ENCODE measurements around the gene CEP83.

The CEP83 gene

DNA sequence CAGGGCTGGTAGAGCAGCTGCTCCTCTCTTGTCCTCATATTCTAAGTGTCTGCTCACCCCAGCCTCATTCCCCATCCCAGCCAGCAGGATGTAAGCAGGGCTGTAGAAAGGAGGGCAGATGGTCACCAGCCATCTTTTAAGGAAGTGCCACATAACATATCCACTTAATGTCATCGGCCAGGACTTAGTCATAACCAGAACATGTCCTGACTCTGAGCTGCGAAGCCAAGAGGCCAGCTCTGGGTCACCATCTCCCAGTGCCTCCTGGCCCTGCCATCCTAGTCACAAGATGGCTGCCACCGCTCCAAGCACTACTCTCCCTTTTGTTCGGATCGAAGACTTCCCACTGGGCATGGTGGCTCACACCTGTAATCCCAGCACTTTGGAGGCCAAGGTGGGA, 187.4 kb downstream of the CEP83 start:
- no peak for DNase-seq (ENCODE audit: low read depth in 2 of 2, low spot score in 1 of 2)

DNA sequence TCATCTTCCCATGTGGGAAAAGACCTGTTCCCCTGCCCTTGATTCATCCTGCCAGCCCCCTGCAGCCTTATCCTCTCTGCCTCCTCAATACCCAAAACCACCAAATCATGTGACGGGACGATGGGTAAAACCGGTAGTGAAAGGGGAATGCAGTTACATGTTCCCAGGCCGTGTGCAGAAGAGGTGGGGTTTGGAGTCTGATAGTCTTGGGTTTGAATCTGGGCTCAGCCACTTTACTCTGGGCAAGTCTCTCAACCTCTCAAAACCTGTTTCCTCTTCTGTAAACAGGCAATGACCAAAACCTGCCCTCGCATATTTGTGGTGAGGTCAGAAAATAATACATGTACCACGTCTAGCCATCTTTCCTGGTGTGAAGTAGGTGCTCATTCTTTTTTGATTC, 188.3 kb downstream of the CEP83 start:
- DNase-seq (ENCODE audit: low read depth in 2 of 2, low spot score in 1 of 2) = no peak

DNA sequence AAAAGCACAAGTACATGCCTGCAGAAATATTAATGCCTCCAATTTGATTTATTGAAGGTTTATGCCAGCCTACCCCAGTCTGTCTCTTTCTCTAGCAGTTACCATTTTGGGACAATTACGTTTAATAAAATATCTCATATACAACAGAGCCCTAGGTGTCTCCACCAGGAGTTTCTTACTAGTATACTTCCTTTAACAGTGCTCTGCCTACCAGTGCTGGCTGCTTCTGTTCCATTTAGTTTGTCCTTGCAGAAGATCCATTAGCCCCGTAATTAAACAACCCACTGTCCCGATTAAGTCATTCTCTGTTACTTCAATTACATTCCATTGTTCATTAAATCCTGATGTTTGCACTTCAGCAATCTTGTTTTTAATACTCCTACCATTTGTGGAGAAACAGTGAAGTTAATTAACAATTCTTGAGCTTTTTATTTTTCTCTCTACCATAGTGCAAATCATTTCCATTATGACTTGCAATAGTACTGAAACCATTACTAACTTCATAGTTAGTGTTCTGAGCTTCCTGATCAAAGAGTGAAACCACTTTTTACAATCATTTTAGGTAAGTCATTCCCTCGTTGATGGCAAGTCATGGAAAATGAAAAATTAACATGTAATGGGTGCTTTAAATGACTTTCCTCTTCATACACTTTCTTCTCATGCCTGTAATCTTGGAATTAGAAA, 190.2 kb downstream of the CEP83 start:
- DNase-seq (ENCODE audit: low read depth in 2 of 2, low spot score in 1 of 2) = no peak

DNA sequence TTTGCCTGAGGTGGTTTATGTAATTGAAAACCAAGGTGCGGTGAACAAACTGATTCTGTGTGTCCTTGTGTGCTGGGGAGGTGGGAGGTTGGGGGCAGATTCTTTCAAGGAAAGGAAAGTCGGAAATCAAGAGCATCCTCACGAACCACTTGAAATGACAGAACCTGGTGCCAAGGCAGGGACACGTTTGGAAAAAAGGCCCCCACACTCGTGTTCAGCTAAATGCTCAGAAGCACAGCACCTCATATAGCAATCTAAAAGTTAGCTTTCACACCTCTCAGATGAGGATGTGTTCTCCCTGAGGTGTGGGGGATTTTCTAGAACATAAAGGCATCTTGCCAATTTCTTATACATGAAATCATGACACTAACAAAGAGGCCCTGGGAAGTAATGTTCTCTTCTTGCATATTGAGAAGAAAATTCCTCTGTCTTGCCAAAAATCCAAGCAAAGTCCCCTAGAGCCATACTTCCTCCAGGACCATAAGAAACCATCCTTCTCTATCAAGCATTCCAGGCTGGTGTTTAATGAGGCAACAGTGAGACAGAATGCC, 191.7 kb downstream of the CEP83 start:
- no peak for DNase-seq (ENCODE audit: low read depth in 2 of 2, low spot score in 1 of 2)

DNA sequence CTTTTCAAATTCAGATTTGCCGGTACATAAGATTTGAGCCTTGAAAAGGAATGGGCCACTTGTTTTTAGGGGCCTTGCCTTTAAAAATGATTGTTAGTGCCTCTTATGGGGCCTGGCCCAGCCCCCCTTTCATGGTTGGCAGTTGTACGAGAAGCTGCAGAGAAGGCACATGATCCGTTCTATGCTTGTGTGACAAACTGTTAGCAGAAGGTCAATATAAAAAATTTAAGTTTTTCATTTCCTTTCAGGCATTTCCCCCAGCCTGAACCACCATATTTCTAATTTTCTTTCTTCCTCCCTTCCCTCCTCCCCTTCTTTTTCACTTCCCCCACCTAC, 192.2 kb downstream of the CEP83 start:
- DNase-seq (ENCODE audit: low read depth in 2 of 2, low spot score in 1 of 2) = no peak

DNA sequence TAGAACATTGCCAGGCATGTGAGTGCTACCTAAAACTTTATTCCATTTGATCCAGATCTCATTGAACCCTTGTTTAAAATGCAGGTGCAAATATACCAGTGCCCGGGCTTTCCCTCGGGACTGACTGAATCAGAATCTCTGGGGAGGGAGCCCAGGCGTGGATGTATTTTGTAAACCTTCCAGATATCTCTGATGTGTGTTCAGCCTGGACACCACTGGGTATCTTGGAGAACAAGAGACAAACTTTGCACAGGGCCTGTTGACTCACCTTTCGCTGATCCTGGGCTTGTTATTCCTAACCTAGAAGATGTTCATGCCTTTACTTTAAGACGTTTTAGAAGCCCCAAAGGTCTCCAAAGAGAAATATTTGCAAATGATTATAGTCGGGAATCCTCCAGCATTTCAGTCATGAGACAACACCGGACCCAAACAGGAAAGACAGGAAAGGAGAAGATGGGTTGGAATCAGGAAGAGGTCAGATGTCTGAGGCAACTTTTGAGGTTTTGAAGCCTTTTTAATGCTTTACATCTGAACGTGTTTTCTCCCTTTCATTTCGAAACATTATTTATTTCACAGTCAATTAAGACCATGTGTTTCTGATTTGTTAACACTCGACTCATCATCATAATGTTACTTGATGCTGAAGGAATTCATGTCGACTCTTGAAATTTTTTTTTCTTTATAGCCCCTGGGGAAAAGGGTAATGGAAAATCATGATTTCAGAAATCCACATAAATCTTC, 192.7 kb downstream of the CEP83 start:
- no peak for DNase-seq (ENCODE audit: low read depth in 2 of 2, low spot score in 1 of 2)

DNA sequence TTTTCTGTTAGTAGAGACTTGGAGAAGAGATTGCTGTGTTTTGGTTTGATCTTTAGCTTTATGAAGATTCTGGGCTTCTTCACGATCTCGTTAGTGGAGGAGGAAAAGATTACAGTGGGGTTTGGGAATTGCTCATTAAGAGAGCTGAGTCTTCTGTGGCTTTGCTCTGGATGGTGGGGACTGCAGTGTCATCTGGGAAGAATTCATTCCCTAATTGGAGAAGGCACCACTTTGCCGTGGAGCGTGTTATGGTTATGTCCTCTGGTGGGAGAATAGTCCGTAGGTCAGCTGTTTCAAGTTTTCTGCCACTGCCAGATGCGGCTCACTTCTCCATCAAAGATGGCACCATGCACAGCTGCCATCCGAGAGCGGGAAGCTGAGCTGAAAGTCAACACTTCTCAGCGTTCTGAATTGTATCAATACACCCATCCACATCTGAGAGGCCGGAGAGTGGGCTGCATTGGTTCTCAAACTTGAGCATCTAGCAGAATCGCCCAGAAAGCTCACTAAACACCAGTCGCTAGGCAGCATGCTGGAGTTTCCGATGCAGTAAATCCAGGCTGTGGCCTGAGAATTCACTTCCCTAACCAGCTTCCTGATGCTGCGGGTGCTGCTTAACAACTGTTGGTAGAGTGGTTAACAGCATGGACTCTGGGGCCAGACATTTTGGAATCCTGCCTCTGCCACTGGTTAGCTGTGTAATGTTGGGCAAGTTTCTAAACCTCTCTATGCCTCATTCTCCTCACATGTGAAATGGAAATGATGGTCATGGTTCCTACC, 193.5 kb downstream of the CEP83 start:
- DNase-seq (ENCODE audit: low read depth in 2 of 2, low spot score in 1 of 2) = no peak

DNA sequence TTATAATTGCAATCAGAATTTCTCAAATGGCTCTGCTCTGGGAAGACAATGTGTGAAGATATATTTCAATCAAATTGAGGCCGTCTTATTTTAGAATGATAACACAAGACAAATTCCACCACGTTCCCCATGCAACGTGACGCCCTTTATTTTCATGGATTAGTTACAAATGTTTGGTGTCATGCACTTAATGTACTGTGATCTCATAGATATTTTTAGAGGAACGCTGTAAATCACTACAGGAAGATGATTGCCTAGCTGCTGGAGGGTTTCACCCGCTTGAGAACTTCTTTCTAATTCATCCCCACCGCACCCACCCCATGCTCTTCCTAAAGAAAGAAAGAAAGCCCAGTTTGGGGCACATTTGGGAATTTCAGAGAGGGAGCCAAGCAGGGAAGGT, 194.1 kb downstream of the CEP83 start:
- DNase-seq (ENCODE audit: low read depth in 2 of 2, low spot score in 1 of 2) = no peak

DNA sequence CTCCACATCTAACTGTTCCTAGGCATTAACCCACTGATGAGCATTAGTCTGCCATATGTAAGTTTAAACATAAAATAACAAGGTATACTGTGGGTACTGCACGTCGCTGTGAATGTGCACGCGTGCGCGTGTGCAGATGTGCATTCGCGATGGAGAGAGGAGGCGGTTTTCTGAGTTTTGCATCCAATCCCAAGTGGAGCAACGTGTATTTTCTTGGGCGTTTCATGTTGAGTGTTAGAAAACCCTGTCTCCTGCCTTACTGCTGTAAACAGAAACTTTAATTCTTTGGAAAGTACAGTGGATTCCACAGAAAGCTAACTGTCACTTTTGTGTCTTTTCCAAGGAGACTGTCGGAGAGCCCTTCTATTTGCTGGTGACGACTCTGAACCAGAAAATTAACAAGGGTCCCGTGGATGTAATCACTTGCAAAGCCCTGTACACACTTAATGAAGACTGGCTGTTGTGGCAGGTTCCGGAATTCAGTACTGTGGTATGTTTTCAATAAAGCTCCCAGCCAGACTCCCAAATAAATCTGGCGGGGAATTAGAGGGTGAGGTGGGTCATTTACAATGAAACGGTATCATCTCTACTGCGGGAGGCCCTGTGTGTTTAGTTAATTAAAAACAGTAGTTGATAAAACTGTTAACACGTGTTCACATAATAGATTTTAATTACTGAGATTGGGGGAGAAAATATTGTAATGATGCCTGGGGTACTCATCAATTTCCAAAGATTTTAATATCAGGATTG, 194.8 kb downstream of the CEP83 start:
- no peak for DNase-seq (ENCODE audit: low read depth in 2 of 2, low spot score in 1 of 2)

DNA sequence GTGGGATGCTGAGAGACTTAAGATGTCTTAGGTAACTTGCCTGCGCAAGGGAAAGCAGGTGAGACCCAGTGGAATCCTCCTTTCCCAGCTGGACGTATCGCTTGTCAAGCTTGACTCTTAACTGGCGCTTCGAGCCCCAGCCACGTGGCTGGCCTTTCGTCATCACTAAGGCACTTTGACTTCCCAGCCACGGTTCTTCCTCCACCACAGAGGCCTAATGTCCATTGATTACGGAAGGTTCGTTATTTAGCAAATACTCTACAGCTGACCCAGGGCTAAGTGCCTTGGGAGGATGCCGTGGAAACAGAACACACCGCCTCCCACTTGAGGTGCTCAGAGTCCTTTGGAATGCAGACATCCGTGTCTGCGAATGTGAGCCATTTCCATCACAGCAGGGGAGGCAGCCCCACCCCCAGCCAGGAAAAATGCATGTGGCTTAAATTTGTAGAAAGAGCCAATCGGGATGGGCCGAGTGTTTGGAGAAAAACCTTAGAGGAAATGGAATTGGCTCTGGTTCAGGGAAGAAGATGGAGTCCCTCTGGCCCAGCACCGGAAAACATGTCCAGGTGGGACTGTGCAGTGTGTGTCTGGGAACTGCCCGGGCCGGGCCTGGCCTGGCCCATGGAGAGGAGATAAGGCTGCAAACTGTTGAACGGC, 195.6 kb downstream of the CEP83 start:
- no peak for DNase-seq (ENCODE audit: low read depth in 2 of 2, low spot score in 1 of 2)

DNA sequence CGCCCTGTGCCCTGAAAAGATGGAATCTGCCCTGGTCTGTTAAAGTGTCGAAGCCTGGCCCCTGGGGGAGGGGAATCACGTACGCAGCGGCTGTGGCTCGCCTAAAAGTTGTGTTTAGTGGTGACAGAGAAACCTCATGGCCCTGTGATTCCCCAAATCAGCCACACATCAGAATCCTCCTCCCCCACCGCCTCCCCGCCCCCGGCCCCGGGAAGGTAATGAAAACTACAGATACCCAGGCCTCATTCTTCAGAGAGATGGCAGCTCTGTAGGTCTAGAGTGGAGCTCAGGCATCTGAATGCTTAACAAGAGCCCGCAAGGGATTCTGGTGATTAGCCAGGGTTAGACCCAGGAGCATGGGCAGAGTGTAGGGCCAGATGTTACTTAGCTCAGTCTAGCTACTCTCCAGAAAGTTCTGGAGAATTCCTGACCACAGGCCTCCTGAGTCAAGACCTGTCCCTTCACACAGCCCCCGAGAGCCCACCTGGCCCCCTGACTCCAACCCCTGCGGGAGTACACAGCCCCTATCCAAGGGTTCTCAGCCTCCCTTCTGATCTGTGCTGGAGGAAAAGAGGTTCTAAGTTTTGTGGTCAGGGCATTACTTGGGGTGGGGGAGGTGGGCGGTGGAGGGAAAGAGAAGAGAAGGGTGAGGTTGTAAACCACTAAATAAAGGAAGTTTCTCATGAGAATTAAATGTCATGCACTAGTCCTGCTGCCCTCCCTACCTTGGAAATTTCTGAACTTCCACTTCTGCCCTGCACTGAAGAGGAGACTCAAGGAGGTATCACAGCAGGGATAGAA, 196.5 kb downstream of the CEP83 start:
- peak; percentile 42 to 55 for DNase-seq (ENCODE audit: low read depth in 2 of 2, low spot score in 1 of 2)

DNA sequence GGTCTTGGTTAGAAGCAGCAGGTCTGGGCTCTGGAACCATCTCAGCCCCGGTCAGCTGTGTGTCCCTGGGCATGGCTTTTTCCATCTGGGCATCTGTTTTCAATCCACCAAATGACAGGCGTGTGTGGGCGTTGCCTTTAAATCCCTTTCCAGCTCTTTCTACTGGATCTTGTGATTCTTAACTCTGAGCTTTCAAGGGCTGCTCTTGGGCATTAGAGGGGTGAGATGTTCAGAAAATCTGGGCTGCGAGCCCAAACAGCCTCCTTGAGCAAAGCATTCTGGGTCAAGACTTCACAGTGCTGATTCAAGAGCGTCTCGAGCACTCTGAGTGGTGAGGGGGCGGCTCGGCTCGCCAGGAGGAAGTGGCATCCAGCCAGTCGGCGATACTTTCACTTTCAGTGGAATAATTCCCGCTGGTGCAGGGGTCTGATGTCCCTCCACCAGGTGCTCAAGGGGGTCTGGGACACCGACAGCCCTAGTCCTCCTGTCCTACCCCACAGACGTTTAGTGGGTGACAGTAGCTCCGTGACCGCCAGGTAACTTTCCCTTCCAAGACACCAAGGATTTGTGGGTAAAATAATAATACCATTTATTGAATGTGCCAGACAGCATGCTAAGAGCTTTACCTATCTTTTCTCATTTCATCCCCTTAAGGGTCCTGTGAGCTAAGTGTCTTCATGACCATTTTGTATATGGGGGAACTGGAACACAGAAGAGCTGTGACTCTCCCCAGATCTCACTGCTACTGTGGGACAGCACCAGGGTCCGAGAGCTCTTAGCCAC, 197.2 kb downstream of the CEP83 start:
- peak; percentile 56 to 67 for DNase-seq (ENCODE audit: low read depth in 2 of 2, low spot score in 1 of 2)

DNA sequence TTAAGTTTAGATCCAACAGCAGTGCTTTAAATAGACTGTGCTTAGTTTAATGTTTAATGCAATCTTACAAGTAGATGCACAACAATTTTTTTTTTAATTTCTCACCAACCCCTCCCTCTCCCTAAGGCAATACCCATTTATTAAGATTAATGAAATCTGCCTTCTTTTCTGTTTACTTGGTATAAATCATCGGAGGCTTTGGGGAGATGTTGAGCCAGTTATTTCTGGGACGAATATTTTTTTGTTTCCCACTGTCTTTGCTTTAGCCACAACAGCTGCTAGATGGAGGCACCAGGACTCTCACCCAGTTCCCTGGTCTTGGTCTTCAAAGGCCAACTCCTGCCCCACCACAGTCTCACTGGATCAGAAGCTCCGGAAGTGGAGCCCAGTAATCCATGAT, 197.9 kb downstream of the CEP83 start:
- no peak for DNase-seq (ENCODE audit: low read depth in 2 of 2, low spot score in 1 of 2)

DNA sequence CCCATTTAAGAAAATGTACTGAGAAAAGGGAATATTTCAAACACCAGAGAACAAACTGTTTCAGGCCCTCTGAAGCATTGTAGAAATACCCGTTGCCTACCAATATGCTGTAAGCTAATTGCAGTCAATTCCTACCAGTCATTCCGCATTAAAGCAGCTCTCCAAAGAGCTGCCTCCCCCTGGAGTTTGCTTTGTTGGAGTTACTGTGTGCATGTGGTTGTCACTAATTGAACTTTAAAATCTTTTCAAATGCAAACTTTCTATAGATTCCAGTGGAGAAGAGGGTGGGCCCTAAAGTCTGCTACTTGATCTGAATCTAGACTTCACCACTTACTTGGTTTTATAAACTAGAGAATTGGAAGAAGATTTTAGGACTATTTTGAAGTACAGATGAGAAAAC, 198.5 kb downstream of the CEP83 start:
- DNase-seq (ENCODE audit: low read depth in 2 of 2, low spot score in 1 of 2) = no peak

DNA sequence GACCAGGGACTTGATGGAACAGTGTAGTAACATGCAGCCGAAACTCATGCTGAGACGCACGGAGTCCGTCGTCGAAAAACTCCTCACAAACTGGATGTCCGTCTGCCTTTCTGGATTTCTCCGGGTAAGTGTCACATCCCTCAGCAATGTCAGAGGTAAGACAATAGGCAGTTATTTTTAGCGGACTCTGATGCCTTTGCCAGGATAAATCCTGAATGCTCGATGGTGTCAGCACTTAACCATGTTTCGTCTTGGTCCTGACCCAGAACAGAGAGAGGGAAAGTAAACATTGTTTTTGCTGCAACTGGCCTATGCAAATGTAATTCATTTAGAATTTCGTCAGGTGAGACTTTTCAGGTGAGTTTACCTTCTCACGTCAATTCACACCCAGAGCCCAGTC, 198.9 kb downstream of the CEP83 start:
- DNase-seq (ENCODE audit: low read depth in 2 of 2, low spot score in 1 of 2) = no peak

DNA sequence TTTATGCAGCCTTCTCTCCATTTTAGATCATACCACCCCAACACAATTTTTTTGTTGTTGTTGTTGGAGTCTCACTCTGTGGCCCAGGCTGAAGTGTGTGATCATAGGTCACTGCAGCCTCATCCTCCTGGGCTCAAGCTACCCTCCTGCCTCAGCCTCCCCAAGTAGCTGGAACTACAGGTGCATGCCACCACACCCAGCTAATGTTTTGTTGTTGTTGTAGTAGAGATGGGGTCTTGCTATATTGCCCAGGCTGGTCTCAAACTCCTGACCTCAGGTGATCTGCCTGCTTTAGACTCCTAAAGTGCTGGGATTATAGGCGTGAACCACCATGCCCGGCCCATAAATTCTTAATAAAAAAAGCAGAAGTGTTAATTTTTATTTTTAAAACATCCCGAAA, 199.7 kb downstream of the CEP83 start:
- DNase-seq (ENCODE audit: low read depth in 2 of 2, low spot score in 1 of 2) = no peak

DNA sequence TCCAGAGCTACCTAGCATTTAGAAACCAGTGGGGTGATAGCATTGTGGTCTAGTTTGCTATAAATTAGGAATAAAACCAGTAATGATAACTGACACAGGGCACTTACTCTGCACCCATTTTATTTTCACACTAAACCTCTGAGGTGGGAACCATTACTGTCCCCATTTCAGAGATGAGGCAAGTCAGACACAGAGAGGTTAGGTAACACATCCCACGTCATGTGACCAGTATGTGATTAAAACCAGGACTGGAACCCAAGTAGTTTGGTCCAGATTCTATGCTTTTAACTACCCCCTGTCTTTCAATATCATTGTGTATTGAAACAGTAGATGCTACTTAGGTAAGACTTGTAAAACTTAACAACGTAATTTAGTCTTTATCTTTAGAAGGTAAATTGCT, 201.1 kb downstream of the CEP83 start:
- DNase-seq (ENCODE audit: low read depth in 2 of 2, low spot score in 1 of 2) = no peak
